HFF-Myc (cell line): ENCODE results near the gene ATAD1.

Experiments used
- DNase-seq: peaks from one replicate; pipeline ENCODE4 v3.0.0-alpha.2; 2011; ENCODE audit warnings: low read depth; ENCODE audit errors: extremely low read depth
- H3K4me3 ChIP-seq: replicated peaks from 2 replicates; pipeline ENCODE4 v1.5.1; 2011; ENCODE audit warnings: low read depth, mild to moderate bottlenecking, control low read depth, low read length
- CTCF ChIP-seq: IDR thresholded peaks from 2 replicates; pipeline ENCODE4 v1.5.1; 2012; ENCODE audit warnings: mild to moderate bottlenecking, low read depth, low read length, control low read depth; ENCODE audit errors: missing control alignments

ATAD1 gene

GRCh38 chr10:87713707-87714106, 104.3 kb downstream of the ATAD1 start:
- no peak for TF ChIP-seq CTCF
- no peak for DNase-seq
- no peak overlapping the region for H3K4me3 ChIP-seq

GRCh38 chr10:87712913-87713616, 105.0 kb downstream of the ATAD1 start:
- no peak for TF ChIP-seq CTCF
- H3K4me3 ChIP-seq: no peak overlapping the region
- DNase-seq: no peak

GRCh38 chr10:87707254-87707653, 110.8 kb downstream of the ATAD1 start:
- H3K4me3 ChIP-seq: no peak overlapping the region
- no peak for TF ChIP-seq CTCF
- DNase-seq: no peak

- TF ChIP-seq CTCF: no peak
- no peak for DNase-seq
- no peak overlapping the region for H3K4me3 ChIP-seq
Observed at GRCh38 chr10:87706731-87707130, 111.3 kb downstream of the ATAD1 start.

- no peak for TF ChIP-seq CTCF
- DNase-seq: no peak
- no peak overlapping the region for H3K4me3 ChIP-seq
Observed at GRCh38 chr10:87705339-87705738, 112.7 kb downstream of the ATAD1 start.

- DNase-seq: no peak
- H3K4me3 ChIP-seq: no peak overlapping the region
- no peak for TF ChIP-seq CTCF
Observed at GRCh38 chr10:87703771-87704170, 114.3 kb downstream of the ATAD1 start.

- no peak for TF ChIP-seq CTCF
- no peak for DNase-seq
- no peak overlapping the region for H3K4me3 ChIP-seq
Observed at GRCh38 chr10:87702973-87703294, 115.1 kb downstream of the ATAD1 start.
